Measurements from ENCODE around the gene OPRL1. TPM values are rescaled to one million over a fixed set of nuclear protein-coding genes. Genes with fewer than 3 reads are reported as not detected.

Gene OPRL1
- total RNA-seq, 1 experiment from 2014 or later: 3.9 TPM

- Histone ChIP-seq H3K9me3 (ENCODE audit: control insufficient read depth, insufficient read depth, low read depth, low read length) (no peaks in the 10 kb centered on the region), H3K4me3 (ENCODE audit: low read depth in 2 of 2, low read length in 2 of 2) (peak overlapping the region; percentile 41 to 58), H3K27ac (ENCODE audit: low read length) (no peak overlapping the region), H3K4me1 (ENCODE audit: control insufficient read depth, insufficient read depth, low read length) (no peaks in the 10 kb centered on the region), H3K36me3 (ENCODE audit: control insufficient read depth, insufficient read depth, low read length) (no peaks in the 10 kb centered on the region), H3K27me3 (ENCODE audit: control insufficient read depth, insufficient read depth, low read length) (no peaks in the 10 kb centered on the region)
- BruUV-seq (replicated peaks): no TSS peak
- ChIA-PET CTCF (interaction anchor here (0.6 to 1.0 kb wide), 6 partner anchors 12 to 557 kb away, joined by 3 to 6 read pairs (median 4); no protein-coding TSS in a partner anchor), POLR2A (interaction anchor here (0.6 to 0.7 kb wide), 2 partner anchors 10 to 21 kb away, joined by 3 to 5 read pairs; no protein-coding TSS in a partner anchor)
- intact Hi-C loops (cut with micrococcal nuclease; ENCODE audit: unreplicated experiment) (no loop called here), in situ Hi-C loops (cut with HindIII; ENCODE audit: low pct_unique_long_range_greater_than_20kb, low sequenced_read_pairs) (no loop called here)
- ATAC-seq: peak; percentile 85
- DNase-seq (ENCODE audit: low read depth, low spot score): no peak
- no peak for TF ChIP-seq REST (IDR thresholded peaks at IDR 0.05; ENCODE audit: insufficient read depth in 1 of 2, low read depth in 2 of 2, low read length in 1 of 2)
- no peak for TF ChIP-seq SIN3A (IDR thresholded peaks at IDR 0.05; ENCODE audit: borderline replicate concordance, insufficient read depth, low read depth, low read length)
- TF ChIP-seq CTCF (IDR thresholded peaks at IDR 0.05): peak; percentile 99
- TF ChIP-seq TCF7L2 (IDR thresholded peaks at IDR 0.05; ENCODE audit: low read depth, low read length): no peak
- TF ChIP-seq POLR2AphosphoS5 (IDR thresholded peaks at IDR 0.05; ENCODE audit: low read depth, low read length): no peak
These were observed 22.1 kb downstream of the OPRL1 start for GRCh38 chr20:64101731-64102621.

- Histone ChIP-seq H3K27me3 (ENCODE audit: control insufficient read depth, insufficient read depth, low read length) (no peaks in the 10 kb centered on the region), H3K27ac (ENCODE audit: low read length) (no peak overlapping the region), H3K36me3 (ENCODE audit: control insufficient read depth, insufficient read depth, low read length) (no peaks in the 10 kb centered on the region), H3K4me3 (ENCODE audit: low read depth in 2 of 2, low read length in 2 of 2) (peak overlapping the region; percentile 41 to 58), H3K9me3 (ENCODE audit: control insufficient read depth, insufficient read depth, low read depth, low read length) (no peaks in the 10 kb centered on the region), H3K4me1 (ENCODE audit: control insufficient read depth, insufficient read depth, low read length) (no peaks in the 10 kb centered on the region)
- ChIA-PET CTCF (interaction anchor here (0.6 to 1.0 kb wide), 6 partner anchors 11 to 558 kb away, joined by 3 to 6 read pairs (median 4); no protein-coding TSS in a partner anchor), POLR2A (interaction anchor here (0.6 kb wide), 1 partner anchor 20 kb away, joined by 5 read pairs; no protein-coding TSS in a partner anchor)
- intact Hi-C loops (cut with micrococcal nuclease; ENCODE audit: unreplicated experiment): no loop called here
- TF ChIP-seq REST (IDR thresholded peaks at IDR 0.05; ENCODE audit: insufficient read depth in 1 of 2, low read depth in 2 of 2, low read length in 1 of 2) (no peak), TCF7L2 (IDR thresholded peaks at IDR 0.05; ENCODE audit: low read depth, low read length) (no peak), SIN3A (IDR thresholded peaks at IDR 0.05; ENCODE audit: borderline replicate concordance, insufficient read depth, low read depth, low read length) (no peak), CTCF (IDR thresholded peaks at IDR 0.05) (no peak), POLR2AphosphoS5 (IDR thresholded peaks at IDR 0.05; ENCODE audit: low read depth, low read length) (no peak)
- ATAC-seq: peak; percentile 57
- no peak for DNase-seq (ENCODE audit: low read depth, low spot score)
- BruUV-seq (replicated peaks): no TSS peak
- in situ Hi-C loops (cut with HindIII; ENCODE audit: low pct_unique_long_range_greater_than_20kb, low sequenced_read_pairs): no loop called here
These were observed 22.9 kb downstream of the OPRL1 start for GRCh38 chr20:64102647-64103354.

All from Panc1 (cell line).